ENCODE results near the gene RASGRF1. TPM values are rescaled to one million over a fixed set of nuclear protein-coding genes. Genes with fewer than 3 reads are reported as not detected.
"Not testable (repeated sequence)": the region's sequence is repeated elsewhere in the genome, so short reads cannot be mapped to it uniquely, and the experiment has no call there.

The RASGRF1 gene
- total RNA-seq = not detected
- long read RNA-seq = 0 reads

DNA sequence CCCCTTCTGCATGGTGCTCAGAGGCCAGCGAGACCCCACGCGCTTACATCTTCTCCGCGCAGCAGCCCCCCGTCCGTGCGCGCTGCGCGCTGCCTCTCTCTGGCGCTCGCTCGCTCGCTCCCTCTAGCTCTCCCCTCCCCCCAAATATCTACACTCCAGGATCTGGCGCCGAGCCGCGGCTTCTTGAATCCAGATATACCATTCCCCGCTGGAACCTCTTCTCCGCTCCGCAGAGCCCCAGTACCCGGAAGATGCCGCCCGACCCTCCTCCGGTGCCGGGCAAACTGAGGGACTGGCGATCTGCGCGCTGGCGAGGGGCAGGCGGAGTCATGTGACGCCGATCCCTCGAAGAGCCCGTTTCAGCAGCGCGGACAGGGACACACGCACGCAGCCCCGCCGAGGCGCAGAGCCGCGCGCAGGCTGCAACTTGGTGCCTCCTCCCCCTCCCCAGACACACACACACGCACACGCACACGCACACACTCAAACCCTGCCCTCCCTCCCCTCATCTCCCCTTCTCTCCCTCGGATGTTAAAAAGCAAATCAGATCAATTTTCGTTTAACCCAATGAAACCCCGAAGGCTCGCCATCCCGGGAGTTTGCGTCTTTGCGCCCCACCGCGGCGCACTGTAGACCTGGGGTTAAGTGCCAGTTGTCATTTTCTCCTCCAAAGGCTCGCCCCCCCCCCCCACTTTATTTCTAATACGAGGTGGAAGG is at the start of gene RASGRF1:
Gene RASGRF1, minus strand, starts transcription at position 294 of the 717 bp plus-strand sequence. Its CDS starts 282 bp downstream, at position 12.
- ATAC-seq (ENCODE audit: poor library complexity) = no peak
- no peak for DNase-seq
- intact Hi-C loops (cut with DNase I) = no loop called here

DNA sequence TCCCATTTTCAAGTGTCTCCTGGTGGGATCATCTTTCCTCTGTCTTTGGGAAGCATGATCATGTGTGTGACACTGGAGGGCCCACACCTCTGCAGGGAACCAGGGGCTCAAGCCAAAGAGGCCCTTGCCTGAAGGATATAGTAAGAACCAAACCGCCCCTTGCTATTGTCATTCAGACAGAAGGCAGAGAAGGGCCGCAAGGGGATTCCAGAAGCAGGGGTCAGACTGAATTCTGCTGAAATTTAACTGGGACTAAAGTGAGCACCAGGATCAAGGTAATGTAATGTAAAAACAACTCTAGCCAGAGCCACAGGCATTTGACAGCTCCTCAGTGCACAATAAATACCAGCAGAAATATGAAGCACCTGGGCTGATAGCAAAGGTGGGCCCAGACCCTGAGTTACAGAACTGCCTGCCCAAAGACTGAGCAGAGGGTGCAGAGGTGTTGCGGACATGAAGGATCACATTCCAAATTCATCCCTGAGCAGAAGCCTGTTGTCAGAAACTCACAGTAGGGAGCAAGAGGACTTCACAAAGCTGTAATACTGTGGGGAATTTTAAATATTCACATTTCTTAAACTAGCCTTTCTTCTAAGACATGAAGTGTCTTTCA is 46.0 kb upstream of the RASGRF1 start:
- ATAC-seq (ENCODE audit: poor library complexity) (no peak), DNase-seq (no peak)
- intact Hi-C loops (cut with DNase I) = no loop called here

DNA sequence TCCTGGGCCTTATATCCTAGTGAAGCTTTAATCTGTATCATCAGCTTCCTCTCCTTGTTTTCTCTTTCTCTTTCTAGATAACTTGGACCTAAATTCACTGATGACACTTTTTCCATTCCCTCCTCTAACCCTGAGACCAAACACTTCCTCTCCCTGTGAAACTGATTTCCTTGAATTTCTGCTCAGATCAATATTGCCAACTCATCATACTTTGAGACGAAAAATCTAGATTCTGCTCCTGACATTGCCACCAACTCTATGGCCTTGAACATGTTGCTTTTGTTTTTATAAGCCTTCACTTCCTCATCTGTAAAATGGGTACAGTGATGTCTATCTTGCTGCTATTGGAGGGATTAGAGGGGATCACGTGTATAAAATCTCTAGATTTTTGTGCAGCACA is 42.7 kb upstream of the RASGRF1 start:
- ATAC-seq (ENCODE audit: poor library complexity) = no peak
- no peak for DNase-seq
- intact Hi-C loops (cut with DNase I) = no loop called here

- ATAC-seq (ENCODE audit: poor library complexity) (no peak), DNase-seq (no peak)
- intact Hi-C loops (cut with DNase I) = no loop called here
These were observed 42.2 kb upstream of the RASGRF1 start for GRCh38 chr15:79132770-79133169.

GRCh38 chr15:79132361-79132760 is 41.8 kb upstream of the RASGRF1 start:
- ATAC-seq (ENCODE audit: poor library complexity) = no peak
- no peak for DNase-seq
- intact Hi-C loops (cut with DNase I) = no loop called here

DNA sequence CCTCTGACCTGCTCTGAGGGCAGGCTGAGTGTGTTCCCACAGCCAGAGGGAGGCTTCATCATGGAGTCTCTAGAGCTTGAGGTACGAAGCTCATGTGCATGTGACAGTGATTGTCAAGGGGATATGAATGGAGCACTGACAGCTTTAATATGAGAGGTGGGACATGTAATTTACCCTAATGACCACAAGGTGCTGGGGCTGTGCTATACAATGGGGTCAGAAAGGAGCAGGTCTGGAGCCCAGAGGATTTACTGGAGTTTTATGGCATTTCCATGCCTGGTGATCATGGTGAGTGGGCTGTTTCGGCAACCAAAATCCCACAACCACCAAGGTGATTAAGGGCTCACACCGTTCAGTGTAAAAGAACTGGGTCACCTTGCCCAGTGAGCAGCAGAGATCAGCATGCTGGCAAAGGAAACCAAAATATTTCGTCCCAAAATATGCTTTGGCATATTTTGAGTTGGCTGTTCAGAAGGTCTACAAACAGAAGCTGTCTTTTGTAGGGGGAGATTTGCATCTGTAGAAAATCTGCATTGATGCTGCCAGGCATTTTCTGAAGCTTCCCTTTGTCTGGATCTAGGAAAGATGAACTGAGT is 40.1 kb upstream of the RASGRF1 start:
- intact Hi-C loops (cut with DNase I) = no loop called here
- no peak for DNase-seq
- no peak for ATAC-seq (ENCODE audit: poor library complexity)

- no peak for DNase-seq
- intact Hi-C loops (cut with DNase I) = no loop called here
- no peak for ATAC-seq (ENCODE audit: poor library complexity)
These were observed 38.7 kb upstream of the RASGRF1 start for GRCh38 chr15:79129235-79129634.

DNA sequence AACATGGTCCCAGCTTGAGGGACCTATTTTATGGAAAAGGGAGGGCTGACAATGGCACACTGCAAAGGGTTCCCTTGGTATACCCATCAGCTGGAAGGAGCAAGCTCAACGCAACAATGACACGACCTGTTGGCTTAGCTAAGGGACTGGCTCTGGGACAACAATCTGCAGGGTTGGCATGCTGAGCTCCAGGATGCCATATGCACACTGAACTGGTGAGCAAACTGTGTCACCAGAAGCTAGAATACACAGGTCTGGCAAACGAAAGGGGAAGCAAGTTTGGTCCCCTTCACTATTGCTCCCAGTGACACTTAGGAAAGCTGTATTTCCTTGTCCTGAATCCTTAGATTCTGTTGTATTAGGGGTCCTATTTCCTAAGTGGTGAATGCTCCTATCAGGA is 38.0 kb upstream of the RASGRF1 start:
- DNase-seq = no peak
- intact Hi-C loops (cut with DNase I) = no loop called here
- ATAC-seq (ENCODE audit: poor library complexity) = no peak

- intact Hi-C loops (cut with DNase I) = no loop called here
- DNase-seq (no peak), ATAC-seq (ENCODE audit: poor library complexity) (no peak)
These were observed 33.8 kb upstream of the RASGRF1 start for GRCh38 chr15:79124388-79124787.

- ATAC-seq (ENCODE audit: poor library complexity) (no peak), DNase-seq (no peak)
- intact Hi-C loops (cut with DNase I) = no loop called here
These were observed 32.4 kb upstream of the RASGRF1 start for GRCh38 chr15:79122991-79123390.

DNA sequence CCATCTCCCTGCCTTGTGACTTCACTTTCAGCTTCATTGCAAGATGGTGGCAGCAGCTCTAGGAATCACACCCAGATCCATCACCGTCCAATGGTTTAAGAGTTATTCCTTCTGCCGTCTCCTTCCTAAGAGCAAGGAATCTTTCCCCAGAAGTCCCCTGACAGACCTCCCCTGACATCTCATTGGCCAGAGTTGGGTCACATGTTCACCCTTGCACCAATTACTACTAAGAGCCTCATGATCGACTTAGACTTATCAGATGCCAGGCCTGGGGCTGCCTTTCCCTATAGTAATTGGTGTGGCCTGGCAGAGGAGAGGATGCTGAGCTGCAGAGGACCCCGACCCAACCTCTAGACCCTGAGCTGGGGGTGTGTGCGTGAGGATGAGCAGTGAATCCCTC is 31.8 kb upstream of the RASGRF1 start:
- intact Hi-C loops (cut with DNase I) = no loop called here
- ATAC-seq (ENCODE audit: poor library complexity) (no peak), DNase-seq (no peak)

DNA sequence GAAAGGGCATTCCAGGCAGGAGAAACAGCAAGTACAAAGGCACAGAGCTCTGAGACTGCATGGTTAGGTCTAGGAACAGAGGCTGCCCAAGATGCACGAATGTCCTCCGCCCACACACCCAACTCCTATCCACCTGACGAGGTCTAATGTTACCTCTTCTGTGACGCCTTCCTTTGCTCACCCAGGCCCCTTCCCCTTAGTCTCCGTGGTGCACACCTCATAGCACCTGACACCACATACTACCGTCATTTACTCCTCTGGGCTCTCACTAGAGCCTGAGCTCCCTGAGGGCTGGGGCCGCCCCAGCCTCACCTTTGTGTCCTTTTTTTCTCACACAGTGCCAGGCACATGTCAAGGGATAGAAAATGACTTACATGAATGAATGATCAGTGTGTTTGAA is 31.0 kb upstream of the RASGRF1 start:
- intact Hi-C loops (cut with DNase I) = no loop called here
- ATAC-seq (ENCODE audit: poor library complexity) (no peak), DNase-seq (no peak)

DNA sequence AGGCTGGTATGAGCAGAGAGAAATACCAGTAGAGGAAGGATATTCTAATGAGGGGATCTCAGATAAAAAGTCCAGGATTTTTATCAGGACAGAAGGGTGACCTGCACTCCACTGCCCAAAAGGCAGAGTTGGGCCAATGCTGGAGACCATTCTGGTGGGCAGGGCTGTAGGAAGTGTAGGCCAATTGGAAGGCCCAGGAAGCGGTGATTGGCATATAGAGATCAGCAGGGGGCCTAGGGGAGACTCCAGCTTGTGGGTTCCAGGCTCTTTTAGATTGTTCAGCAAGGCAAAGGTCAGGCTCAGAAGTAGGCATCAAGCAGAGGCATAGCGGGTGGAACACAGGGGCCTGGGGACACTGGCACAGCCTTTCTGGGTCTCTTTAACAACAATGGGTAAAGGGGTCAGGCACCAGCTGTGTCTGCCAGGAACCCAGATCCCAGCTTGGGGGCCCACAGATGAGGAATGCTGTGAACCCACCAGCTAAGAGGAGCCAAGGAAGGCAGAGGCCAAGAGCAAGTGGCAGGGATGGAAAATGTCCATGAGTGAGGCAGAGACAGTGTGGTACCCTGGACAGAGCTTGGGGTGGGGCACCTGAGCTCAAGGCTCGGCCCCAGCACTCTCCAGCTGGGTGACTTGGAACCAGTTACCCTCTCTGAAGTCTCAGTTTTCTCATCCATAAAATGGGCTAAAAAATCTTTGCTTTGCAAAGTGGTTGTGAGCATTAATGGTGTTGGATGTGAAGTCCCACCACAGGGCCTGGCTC is 27.0 kb upstream of the RASGRF1 start:
- DNase-seq (no peak), ATAC-seq (ENCODE audit: poor library complexity) (no peak)
- intact Hi-C loops (cut with DNase I) = no loop called here

DNA sequence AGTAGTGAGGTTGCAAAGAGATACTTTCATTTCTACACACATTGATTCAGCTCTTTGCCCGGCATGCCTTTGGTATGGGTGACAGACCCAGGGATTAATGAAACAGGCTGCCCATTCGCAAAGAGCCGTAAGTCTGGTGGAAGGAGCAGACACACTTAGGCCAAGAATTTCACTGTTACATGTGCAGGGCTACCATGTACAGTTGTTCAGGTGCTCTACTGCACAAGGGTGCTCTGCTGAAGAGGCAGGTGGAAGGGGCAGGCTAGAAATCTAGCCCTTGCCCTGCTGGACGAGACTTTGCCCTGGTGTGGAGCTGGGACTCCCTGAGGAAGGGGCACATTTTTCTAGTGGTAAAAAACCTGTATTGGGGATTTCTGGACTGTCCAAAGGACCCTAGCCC is 26.2 kb upstream of the RASGRF1 start:
- DNase-seq (no peak), ATAC-seq (ENCODE audit: poor library complexity) (no peak)
- intact Hi-C loops (cut with DNase I) = no loop called here

GRCh38 chr15:79115986-79116665 is 25.5 kb upstream of the RASGRF1 start:
- DNase-seq (no peak), ATAC-seq (ENCODE audit: poor library complexity) (no peak)
- intact Hi-C loops (cut with DNase I) = no loop called here

DNA sequence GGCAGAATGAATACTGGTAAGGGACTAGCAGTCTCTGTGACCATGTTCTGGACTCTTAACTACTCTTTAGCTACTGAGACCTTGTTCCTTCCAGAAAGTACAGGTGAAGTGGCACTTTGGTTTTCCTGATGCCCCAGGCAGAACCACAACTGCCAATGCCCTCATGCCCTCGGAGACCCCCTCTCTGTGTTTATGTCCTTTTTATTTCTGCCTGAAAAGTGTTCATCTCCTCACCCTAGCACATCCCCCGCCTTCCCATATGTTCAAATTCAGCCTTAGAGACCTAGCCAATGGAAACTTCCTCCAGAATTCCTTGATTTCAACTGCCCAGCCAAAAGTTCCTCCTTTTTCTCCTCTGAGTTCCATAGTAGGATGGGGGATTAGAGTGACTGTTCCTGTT is 23.3 kb upstream of the RASGRF1 start:
- ATAC-seq (ENCODE audit: poor library complexity) (no peak), DNase-seq (no peak)
- intact Hi-C loops (cut with DNase I) = no loop called here

DNA sequence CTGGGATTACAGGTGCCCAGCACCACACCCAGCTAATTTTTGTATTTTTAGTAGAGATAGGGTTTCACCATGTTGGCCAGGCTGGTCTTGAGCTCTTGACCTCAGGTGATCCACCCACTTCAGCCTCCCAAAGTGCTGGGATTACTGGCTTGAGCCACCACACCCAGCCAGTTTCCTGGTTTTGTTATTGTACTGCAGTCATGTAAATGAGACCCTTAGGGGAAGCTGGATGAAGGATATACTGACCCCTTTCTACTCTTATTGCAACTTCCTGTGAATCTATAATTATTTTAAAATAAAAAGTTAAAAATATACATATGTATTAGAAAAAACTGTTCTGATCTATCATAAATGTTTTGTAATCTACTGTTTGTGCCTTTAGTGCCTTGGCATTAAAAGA is 20.8 kb upstream of the RASGRF1 start:
- ATAC-seq (ENCODE audit: poor library complexity); intact Hi-C loops (cut with DNase I); DNase-seq: not testable (repeated sequence)

DNA sequence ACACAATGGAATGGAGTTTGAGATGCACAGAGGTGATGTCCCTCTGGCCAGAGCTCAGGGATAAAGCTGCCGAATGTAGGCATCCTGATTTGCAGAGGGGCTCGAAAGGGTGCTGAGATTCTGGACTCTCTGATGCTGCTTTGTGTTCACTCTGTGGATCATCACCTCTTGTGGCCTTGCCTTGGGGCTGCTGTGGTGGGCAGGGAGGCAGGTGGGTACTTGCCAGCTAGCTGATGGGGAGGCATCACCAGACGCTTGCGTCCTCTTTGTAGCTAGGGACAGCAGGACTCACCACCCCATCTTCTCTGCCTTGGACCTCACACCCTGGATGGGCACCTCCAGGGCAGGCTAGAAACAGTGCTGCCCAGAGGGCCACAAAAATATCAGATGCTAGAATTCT is 14.6 kb upstream of the RASGRF1 start:
- intact Hi-C loops (cut with DNase I) = no loop called here
- ATAC-seq (ENCODE audit: poor library complexity) = no peak
- DNase-seq = no peak

DNA sequence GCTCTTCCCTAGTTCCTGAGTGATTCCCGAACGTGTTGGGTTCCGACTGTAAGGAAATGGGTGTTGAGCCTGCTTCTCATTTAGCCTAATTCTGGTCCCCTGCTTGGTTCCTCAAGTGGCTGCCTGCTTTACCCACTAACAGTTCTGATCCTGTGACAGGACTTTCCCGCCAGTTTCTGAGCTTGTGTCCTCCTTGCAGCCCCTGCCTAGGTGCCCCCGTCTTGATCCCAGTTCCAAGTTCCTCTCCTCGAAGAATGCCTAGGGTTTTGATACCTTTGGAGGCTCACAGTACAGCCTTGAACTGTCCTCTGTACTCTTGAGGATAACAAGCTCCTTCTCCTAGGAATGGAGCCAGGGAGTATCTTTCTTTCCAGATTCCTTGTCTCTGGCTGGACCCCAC is 12.0 kb upstream of the RASGRF1 start:
- ATAC-seq (ENCODE audit: poor library complexity) = no peak
- intact Hi-C loops (cut with DNase I) = no loop called here

More for the DNA sequence above, 12.0 kb upstream of the RASGRF1 start:
- no peak for DNase-seq
